K562 (cell line): Measurements from ENCODE around the gene OR10D3. TPM values are rescaled to one million over a fixed set of nuclear protein-coding genes. Genes with fewer than 3 reads are reported as not detected.

Experiments used
- BRF1 ChIP-seq: IDR thresholded peaks from 3 replicates; pipeline ENCODE4 v1.6.1; 2011; ENCODE audit warnings: borderline replicate concordance, mild to moderate bottlenecking; ENCODE audit not compliant: insufficient read length; ENCODE audit errors: extremely low read depth
- CHCHD3 ChIP-seq: fragments of 250-450 bp; sonication (Bioruptor Pico); IDR thresholded peaks from 2 replicates; pipeline ENCODE4 v2.1.2; 2022; ENCODE audit warnings: mild to moderate bottlenecking
- ESRRB ChIP-seq: fragments of 250-450 bp; sonication (Bioruptor Pico); IDR thresholded peaks from 2 replicates; pipeline ENCODE4 v1.5.0; 2020; ENCODE audit warnings: mild to moderate bottlenecking, moderate library complexity, borderline replicate concordance
- GABPA ChIP-seq: fragments of 200-800 bp; sonication (Bioruptor generic); conservative IDR thresholded peaks from 2 replicates; pipeline ENCODE4 v1.6.1; 2016; ENCODE audit warnings: low read depth, missing genetic modification characterization, missing compliant biosample characterization
- GMEB1 ChIP-seq: fragments of 250-450 bp; sonication (Bioruptor Pico); IDR thresholded peaks from 2 replicates; pipeline ENCODE4 v1.4.0; 2020; ENCODE audit warnings: mild to moderate bottlenecking
- HDAC1 ChIP-seq, 2 experiments: fragments of 450-650 bp; IDR thresholded peaks; 2 replicates each; pipeline ENCODE4 v1.6.1; 2016 to 2017; ENCODE audit warnings: inconsistent platforms in 1 of 2, mild to moderate bottlenecking in 1 of 2, moderate library complexity in 1 of 2
- HNRNPK ChIP-seq: fragments of 200-400 bp; formaldehyde crosslinking; IDR thresholded peaks from one replicate; pipeline ENCODE4 v1.6.1; 2018; ENCODE audit warnings: mild to moderate bottlenecking, low read depth, low read length; ENCODE audit not compliant: poor library complexity, severe bottlenecking
- HNRNPLL ChIP-seq: fragments of 200-400 bp; formaldehyde crosslinking; IDR thresholded peaks from 2 replicates; pipeline ENCODE4 v1.6.1; 2017; ENCODE audit warnings: low read length, low read depth, mild to moderate bottlenecking; ENCODE audit not compliant: poor library complexity, severe bottlenecking
- NCOA6 ChIP-seq: fragments of 450-650 bp; IDR thresholded peaks from 2 replicates; pipeline ENCODE4 v1.6.1; 2017; ENCODE audit warnings: mild to moderate bottlenecking
- PHTF2 ChIP-seq: fragments of 250-450 bp; sonication (Bioruptor Pico); IDR thresholded peaks from 2 replicates; pipeline ENCODE4 v1.5.0; 2021; ENCODE audit warnings: mild to moderate bottlenecking
- RBM39 ChIP-seq: fragments of 200-400 bp; formaldehyde crosslinking; optimal IDR thresholded peaks from 2 replicates; pipeline ENCODE3; 2018; ENCODE audit warnings: low read depth, low read length
- SIX5 ChIP-seq, 2 experiments: IDR thresholded peaks; 2 replicates each; pipeline ENCODE4 v1.6.1; 2011; ENCODE audit warnings: low read length in 2 of 2, borderline replicate concordance in 1 of 2, low read depth in 1 of 2, mild to moderate bottlenecking in 1 of 2, moderate library complexity in 1 of 2; ENCODE audit not compliant: insufficient read depth in 1 of 2
- SMARCA4 ChIP-seq: fragments of 450-650 bp; IDR thresholded peaks from 2 replicates; pipeline ENCODE4 v1.6.1; 2016
- SOX6 ChIP-seq: fragments of 450-650 bp; IDR thresholded peaks from 2 replicates; pipeline ENCODE4 v1.6.1; 2014; ENCODE audit warnings: mild to moderate bottlenecking
- SP1 ChIP-seq: sonication (generic); formaldehyde crosslinking; IDR thresholded peaks from 2 replicates; pipeline ENCODE4 v1.8.1; 2022; ENCODE audit warnings: mild to moderate bottlenecking, missing genetic modification reagents
- TBL1XR1 ChIP-seq, 2 experiments: IDR thresholded peaks; 2 replicates each; pipeline ENCODE4 v1.6.1; 2012; ENCODE audit warnings: improper control_type of control experiment in 2 of 2, low read length in 2 of 2, mild to moderate bottlenecking in 1 of 2
- TGIF2 ChIP-seq: sonication (generic); formaldehyde crosslinking; IDR thresholded peaks from 2 replicates; pipeline ENCODE4 v1.8.1; 2022; ENCODE audit warnings: mild to moderate bottlenecking, missing genetic modification reagents, moderate library complexity
- ZFP36 ChIP-seq: fragments of 150-350 bp; IDR thresholded peaks from 2 replicates; pipeline ENCODE4 v1.6.1; 2018; ENCODE audit warnings: low read length, low read depth; ENCODE audit not compliant: partially characterized antibody
- ZFPM2 ChIP-seq: fragments of 250-450 bp; sonication (Bioruptor Pico); IDR thresholded peaks from 2 replicates; pipeline ENCODE4 v1.5.1; 2022; ENCODE audit warnings: mild to moderate bottlenecking
- ZNF133 ChIP-seq: fragments of 250-450 bp; sonication (Bioruptor Pico); IDR thresholded peaks from 2 replicates; pipeline ENCODE4 v1.4.0; 2020; ENCODE audit warnings: mild to moderate bottlenecking
- ZNF165 ChIP-seq: fragments of 250-450 bp; sonication (Bioruptor Pico); IDR thresholded peaks from 2 replicates; pipeline ENCODE4 v1.4.0; 2020; ENCODE audit warnings: borderline replicate concordance
- ZNF3 ChIP-seq: fragments of 250-450 bp; sonication (Bioruptor Pico); IDR thresholded peaks from 2 replicates; pipeline ENCODE4 v1.5.0; 2021; ENCODE audit warnings: mild to moderate bottlenecking, moderate library complexity
- ZNF507 ChIP-seq: conservative IDR thresholded peaks from 2 replicates; pipeline ENCODE4 v1.6.1; 2017; ENCODE audit warnings: missing genetic modification characterization, missing compliant biosample characterization
- ZNF77 ChIP-seq: fragments of 250-450 bp; sonication (Bioruptor Pico); IDR thresholded peaks from 2 replicates; pipeline ENCODE4 v1.5.0; 2020
- polyA plus RNA-seq, 8 experiments: library from polyadenylated mRNA; depleted of rRNA in 4 of 8; stranded (reverse) in 5 of 8; unstranded in 3 of 8; fragments of >200 nt; fragmentation: Nextera tagmentation in 2 of 8; fragmentation: Illumina TruSeq in 1 of 8; extraction: Ambion mirVana in 2 of 8; extraction: Trizol in 1 of 8; gene quantifications; 2 replicates each; pipeline versions ENCODE4 v1.2.1 to v1.2.3, GENCODE V29; 2011 to 2014; ENCODE audit warnings: inconsistent platforms in 1 of 8, missing spikeins in 1 of 8
- total RNA-seq, 7 experiments: library from RNA; depleted of rRNA in 6 of 7; stranded (reverse); fragments of >200 nt in 6 of 7; fragmentation: Illumina TruSeq in 2 of 7; extraction: Trizol in 2 of 7; gene quantifications; 2 replicates each; pipeline versions ENCODE4 v1.2.1 to v1.2.3, GENCODE V29; 2011 to 2021; ENCODE audit warnings: low replicate concordance in 1 of 7
- TF ChIP-seq, protein P1 (sequence below): fragments of 250-450 bp; sonication (Bioruptor Pico); IDR thresholded peaks from 2 replicates; pipeline ENCODE4 v1.8.0; 2021; ENCODE audit warnings: moderate library complexity, mild to moderate bottlenecking, inconsistent platforms
- TF ChIP-seq, protein P2 (sequence below), 2 experiments: IDR thresholded peaks in 1 of 2; conservative IDR thresholded peaks in 1 of 2; 2 replicates each; pipeline ENCODE4 v1.6.1; 2016; ENCODE audit warnings: low read depth in 2 of 2, mild to moderate bottlenecking in 1 of 2, missing compliant biosample characterization in 1 of 2, missing genetic modification characterization in 1 of 2, moderate library complexity in 1 of 2

Gene OR10D3
- total and polyA plus RNA-seq, 9 of the 15 experiments (the other 6 are each of a cell fraction or from before 2014, with no cell fraction given): 0.07 to 2.9 (median 0.80) TPM; not detected in 1

DNA sequence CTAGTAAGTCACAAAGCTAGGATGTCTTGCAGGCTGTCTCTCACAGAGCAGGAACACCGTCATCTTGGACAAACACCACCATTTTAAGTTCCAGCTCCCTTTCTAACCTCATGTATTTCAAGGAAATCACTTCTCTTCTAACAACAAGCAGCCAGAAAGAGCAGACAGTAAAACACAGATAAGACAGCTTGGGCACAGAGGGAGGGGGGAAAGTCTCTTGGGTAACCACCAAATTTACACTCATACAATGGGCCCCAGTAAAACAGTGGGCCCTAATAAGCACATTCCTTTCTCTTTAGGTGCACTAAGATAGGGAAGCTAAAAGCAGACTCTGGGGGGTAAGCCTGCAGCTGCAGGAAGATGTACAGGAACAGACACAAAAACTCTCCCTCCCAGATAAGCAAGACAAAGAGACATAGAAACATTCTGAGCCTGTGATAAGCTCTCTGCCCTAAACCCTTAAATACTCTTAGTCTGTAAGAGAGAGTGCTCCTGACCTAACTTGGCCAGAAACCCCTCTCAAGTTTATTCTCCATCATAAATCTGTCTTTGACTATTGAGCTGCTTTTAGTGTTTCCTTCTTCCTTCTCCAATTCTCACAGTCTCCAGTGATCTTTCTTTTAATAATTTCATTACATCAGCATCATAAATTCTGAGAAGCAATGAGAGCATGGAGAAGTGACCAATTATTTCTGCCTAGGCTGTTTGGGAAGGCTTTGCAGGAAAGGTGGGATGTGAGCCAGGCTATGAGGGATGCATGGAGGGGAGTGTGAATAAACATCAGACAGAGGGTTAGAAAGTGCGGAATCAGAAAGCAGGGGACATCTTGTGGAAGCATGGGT is 7.4 kb downstream of the OR10D3 start (continued):
- TF ChIP-seq ZNF77 (CRISPR knock-in tag): no peak
- TF ChIP-seq GABPA (tag): no peak
- TF ChIP-seq, protein P1, sequence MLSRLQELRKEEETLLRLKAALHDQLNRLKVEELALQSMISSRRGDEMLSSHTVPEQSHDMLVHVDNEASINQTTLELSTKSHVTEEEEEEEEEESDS (CRISPR knock-in tag): no peak
- peak in 1 of 2 experiments; percentile 79; a peak in 2 of 4 replicates for TF ChIP-seq HDAC1 (IDR thresholded peaks at IDR 0.05)
- TF ChIP-seq SP1: no peak
- no peak for TF ChIP-seq ZNF165
- no peak for TF ChIP-seq SIX5 (IDR thresholded peaks at IDR 0.05; ENCODE audit: borderline replicate concordance in 1 of 2, insufficient read depth in 1 of 2, low read depth in 1 of 2, low read length in 2 of 2)
- no peak for TF ChIP-seq ESRRB
- no peak for TF ChIP-seq ZFPM2 (CRISPR knock-in tag)
- no peak for TF ChIP-seq ZFP36
- TF ChIP-seq HNRNPLL: no peak
- TF ChIP-seq TBL1XR1 (IDR thresholded peaks at IDR 0.05; ENCODE audit: low read length in 2 of 2): no peak
- peak; percentile 92 for TF ChIP-seq SOX6
- TF ChIP-seq ZNF507 (tag): no peak
- TF ChIP-seq RBM39: no peak
- TF ChIP-seq HNRNPK: no peak
- TF ChIP-seq ZNF3 (CRISPR knock-in tag): no peak
- TF ChIP-seq SMARCA4: peak; percentile 68
- no peak for TF ChIP-seq NCOA6
- TF ChIP-seq GMEB1 (CRISPR knock-in tag): no peak
- no peak for TF ChIP-seq CHCHD3 (CRISPR knock-in tag)
- TF ChIP-seq ZNF133 (CRISPR knock-in tag): no peak
- TF ChIP-seq, protein P2, sequence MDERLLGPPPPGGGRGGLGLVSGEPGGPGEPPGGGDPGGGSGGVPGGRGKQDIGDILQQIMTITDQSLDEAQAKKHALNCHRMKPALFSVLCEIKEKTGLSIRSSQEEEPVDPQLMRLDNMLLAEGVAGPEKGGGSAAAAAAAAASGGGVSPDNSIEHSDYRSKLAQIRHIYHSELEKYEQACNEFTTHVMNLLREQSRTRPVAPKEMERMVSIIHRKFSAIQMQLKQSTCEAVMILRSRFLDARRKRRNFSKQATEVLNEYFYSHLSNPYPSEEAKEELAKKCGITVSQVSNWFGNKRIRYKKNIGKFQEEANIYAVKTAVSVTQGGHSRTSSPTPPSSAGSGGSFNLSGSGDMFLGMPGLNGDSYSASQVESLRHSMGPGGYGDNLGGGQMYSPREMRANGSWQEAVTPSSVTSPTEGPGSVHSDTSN (CRISPR knock-in tag; IDR thresholded peaks at IDR 0.05; ENCODE audit: low read depth): no peak
- TF ChIP-seq, protein P2 (tag; conservative IDR thresholded peaks at IDR 0.05; ENCODE audit: low read depth): no peak
- TF ChIP-seq BRF1: no peak
- TF ChIP-seq TGIF2: no peak
- no peak for TF ChIP-seq PHTF2 (CRISPR knock-in tag)
